ENCODE measurements around the gene EGFL8. TPM values are rescaled to one million over a fixed set of nuclear protein-coding genes. Genes with fewer than 3 reads are reported as not detected.

EGFL8 gene
- total RNA-seq, 2 donors from 2014 or later: 10.4 to 13.7 TPM

DNA sequence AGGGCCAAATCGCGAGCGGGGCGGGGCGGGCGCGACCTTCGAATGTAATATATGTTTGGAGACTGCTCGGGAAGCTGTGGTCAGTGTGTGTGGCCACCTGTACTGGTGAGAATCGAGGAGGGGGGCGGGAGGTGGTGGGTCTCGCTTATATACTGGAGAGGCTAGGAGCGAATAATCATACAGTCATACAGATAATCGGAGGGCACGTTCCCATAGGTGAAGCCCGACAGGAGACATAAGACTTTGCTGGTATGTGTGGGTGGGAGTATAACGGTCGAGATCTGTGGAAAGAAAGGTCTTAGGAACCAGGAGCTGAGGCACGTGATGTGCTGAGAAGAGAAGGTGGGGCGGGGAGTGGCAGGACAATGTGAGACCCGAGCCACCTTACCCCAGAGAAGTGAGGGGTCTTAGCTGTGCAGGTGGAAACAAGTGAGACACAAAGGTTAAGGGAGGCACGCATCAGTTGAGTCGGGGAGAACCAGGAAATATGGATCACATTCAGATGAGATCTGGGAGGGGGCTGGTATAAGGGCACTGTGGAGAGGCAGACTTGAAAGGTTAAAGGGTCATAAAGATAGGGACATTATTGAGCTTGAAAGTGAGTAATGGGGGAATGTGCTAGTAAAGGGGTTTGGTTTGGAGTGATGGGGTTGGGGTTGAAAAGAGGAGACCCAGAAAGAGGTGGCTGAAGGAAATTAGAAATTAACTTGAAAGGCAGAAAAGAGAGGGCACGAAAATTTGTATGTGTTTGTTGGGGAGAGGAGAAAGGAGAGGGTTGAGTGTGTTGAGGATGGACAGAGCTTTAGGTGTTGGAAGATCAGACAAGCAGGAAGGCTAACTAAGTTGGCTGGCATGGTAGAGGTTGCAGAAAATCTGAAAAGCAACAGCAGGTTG lies 14.4 kb downstream of the EGFL8 start:
- no peaks in the 10 kb centered on the region for H3K27me3 ChIP-seq
- H3K4me1 ChIP-seq: peaks cover 19% of the 10 kb centered on the region
- H3K36me3 ChIP-seq: peaks cover 4% of the 10 kb centered on the region
- intact Hi-C loops (cut with DNase I): no loop called here
- H3K9ac ChIP-seq (ENCODE audit: low read depth in 2 of 2, low read length in 2 of 2): peak overlapping the region; percentile 90
- TF ChIP-seq, protein P1, sequence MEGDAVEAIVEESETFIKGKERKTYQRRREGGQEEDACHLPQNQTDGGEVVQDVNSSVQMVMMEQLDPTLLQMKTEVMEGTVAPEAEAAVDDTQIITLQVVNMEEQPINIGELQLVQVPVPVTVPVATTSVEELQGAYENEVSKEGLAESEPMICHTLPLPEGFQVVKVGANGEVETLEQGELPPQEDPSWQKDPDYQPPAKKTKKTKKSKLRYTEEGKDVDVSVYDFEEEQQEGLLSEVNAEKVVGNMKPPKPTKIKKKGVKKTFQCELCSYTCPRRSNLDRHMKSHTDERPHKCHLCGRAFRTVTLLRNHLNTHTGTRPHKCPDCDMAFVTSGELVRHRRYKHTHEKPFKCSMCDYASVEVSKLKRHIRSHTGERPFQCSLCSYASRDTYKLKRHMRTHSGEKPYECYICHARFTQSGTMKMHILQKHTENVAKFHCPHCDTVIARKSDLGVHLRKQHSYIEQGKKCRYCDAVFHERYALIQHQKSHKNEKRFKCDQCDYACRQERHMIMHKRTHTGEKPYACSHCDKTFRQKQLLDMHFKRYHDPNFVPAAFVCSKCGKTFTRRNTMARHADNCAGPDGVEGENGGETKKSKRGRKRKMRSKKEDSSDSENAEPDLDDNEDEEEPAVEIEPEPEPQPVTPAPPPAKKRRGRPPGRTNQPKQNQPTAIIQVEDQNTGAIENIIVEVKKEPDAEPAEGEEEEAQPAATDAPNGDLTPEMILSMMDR (IDR thresholded peaks at IDR 0.05): no peak
- peak overlapping the region; percentile 94 for H3K27ac ChIP-seq
- peak overlapping the region; percentile 77 for H3K4me3 ChIP-seq
- H3K9me3 ChIP-seq: no peaks in the 10 kb centered on the region
- DNase-seq: no peak

DNA sequence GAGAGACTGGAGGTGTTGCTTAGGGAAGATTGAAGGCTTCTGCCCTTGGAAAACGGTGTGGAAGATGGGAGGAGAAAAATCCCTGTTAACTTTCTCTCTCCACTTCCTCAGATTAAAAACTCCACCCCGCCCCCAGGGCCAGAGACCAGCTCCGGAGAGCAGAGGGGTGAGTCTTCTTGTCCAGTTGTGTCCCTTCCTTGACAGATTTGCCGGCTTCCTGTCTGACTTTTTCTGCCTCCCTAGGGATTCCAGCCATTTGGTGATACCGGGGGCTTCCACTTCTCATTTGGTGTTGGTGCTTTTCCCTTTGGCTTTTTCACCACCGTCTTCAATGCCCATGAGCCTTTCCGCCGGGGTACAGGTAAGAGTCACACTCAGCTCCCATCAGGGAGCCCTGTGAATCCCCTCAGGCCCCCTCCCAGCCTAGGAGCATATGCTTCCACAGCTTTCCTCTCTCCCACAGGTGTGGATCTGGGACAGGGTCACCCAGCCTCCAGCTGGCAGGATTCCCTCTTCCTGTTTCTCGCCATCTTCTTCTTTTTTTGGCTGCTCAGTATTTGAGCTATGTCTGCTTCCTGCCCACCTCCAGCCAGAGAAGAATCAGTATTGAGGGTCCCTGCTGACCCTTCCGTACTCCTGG lies 15.5 kb downstream of the EGFL8 start:
- no peak overlapping the region for H3K27ac ChIP-seq

DNA sequence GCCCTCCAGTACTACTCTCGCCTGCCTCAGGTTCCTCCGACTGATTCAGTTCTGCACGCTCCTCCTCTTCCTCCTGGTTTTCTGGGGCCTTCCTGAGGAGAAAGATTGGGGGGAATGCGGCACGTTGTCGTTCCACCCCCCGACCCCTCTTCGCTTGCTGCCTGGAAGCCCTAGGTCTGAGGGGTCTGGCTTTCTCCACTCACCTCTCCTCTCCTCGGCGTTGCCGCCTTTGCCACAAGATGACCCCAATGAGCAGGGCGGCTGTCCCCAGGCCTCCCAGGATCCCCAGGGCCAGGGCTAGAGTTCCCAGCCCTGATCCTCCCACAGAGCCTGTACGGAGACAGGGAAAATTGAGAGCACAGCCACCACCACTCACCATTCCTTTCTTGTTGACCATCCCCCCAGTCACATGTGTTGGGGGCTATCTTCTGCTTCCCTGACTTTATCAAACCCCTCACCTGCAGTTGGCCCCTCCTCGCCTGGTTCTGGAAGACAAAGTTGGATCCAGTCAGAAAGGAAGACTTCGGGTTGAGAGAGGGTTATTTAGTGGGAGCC lies 16.8 kb downstream of the EGFL8 start:
- TF ChIP-seq, protein P1 (IDR thresholded peaks at IDR 0.05): no peak
- Histone ChIP-seq H3K4me3 (no peak overlapping the region), H3K27ac (no peak overlapping the region), H3K36me3 (peaks cover 4% of the 10 kb centered on the region), H3K9ac (ENCODE audit: low read depth in 2 of 2, low read length in 2 of 2) (no peak overlapping the region), H3K4me1 (peaks cover 11% of the 10 kb centered on the region), H3K27me3 (no peaks in the 10 kb centered on the region), H3K9me3 (no peaks in the 10 kb centered on the region)
- DNase-seq: no peak
- intact Hi-C loops (cut with DNase I): no loop called here

More for the DNA sequence above, 15.5 kb downstream of the EGFL8 start:
- intact Hi-C loops (cut with DNase I): no loop called here
- no peak for DNase-seq
- Histone ChIP-seq H3K4me1 (peaks cover 16% of the 10 kb centered on the region), H3K27me3 (no peaks in the 10 kb centered on the region), H3K9ac (ENCODE audit: low read depth in 2 of 2, low read length in 2 of 2) (no peak overlapping the region), H3K36me3 (peaks cover 4% of the 10 kb centered on the region), H3K4me3 (no peak overlapping the region), H3K9me3 (no peaks in the 10 kb centered on the region)
- TF ChIP-seq, protein P1 (IDR thresholded peaks at IDR 0.05): no peak

DNA sequence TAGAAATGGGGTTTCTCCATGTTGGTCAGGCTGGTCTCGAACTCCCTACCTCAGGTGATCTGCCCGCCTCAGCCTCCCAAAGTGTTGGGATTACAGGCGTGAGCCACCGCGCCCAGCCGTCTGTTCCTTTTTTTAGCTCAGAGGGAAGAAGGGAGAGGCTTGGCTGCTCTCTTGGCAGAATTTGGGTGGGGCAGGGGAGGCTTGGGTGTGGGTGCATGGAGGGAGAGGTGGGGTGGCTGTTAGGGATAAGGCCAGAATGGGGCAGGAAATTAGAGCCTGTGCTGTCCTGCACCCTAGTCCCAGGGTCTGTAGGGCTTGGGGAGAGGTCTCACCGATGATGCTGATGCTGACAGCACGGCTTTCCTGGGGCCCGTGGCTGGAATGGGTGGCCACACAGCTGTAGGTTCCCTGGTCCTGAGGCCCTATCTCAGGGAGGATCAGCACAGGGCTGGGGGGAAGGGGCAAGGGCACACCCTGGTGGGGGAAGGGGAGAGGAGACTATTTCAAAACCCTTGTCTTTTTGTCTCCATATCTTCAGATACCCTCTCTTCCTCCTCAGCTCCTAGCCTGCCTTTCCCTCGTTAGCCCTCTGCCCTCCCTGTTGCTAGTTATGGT lies 17.6 kb downstream of the EGFL8 start:
- no peak overlapping the region for H3K4me3 ChIP-seq

DNA sequence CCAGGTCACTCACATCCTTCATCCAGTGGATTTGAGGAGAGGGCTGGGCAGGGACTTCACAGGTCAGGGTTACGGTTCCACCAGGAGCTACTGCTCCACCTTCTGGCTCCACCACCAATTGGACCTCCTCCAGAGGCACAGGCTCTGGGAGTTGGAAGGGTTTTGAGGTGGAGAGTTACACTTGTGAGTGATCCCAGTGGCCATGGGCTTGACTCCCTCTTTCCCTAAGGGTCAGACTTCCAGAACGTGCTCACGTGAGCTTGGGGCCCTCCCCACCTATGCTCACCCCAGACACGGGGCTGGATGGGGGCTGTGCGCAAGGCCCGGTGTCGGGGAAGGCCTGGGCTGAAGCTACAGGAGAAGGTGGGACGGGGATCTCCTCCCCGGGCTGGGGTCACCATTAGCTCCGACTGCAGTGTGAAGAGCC lies 18.2 kb downstream of the EGFL8 start:
- Histone ChIP-seq H3K36me3 (peaks cover 4% of the 10 kb centered on the region), H3K9ac (ENCODE audit: low read depth in 2 of 2, low read length in 2 of 2) (no peak overlapping the region), H3K27me3 (no peaks in the 10 kb centered on the region), H3K4me3 (no peak overlapping the region), H3K27ac (no peak overlapping the region), H3K9me3 (no peaks in the 10 kb centered on the region), H3K4me1 (peaks cover 6% of the 10 kb centered on the region)
- intact Hi-C loops (cut with DNase I): no loop called here
- DNase-seq: no peak
- TF ChIP-seq, protein P1 (IDR thresholded peaks at IDR 0.05): no peak

More for the DNA sequence above, 17.6 kb downstream of the EGFL8 start:
- H3K4me1 ChIP-seq: peaks cover 6% of the 10 kb centered on the region
- no peaks in the 10 kb centered on the region for H3K9me3 ChIP-seq
- intact Hi-C loops (cut with DNase I): no loop called here
- H3K27me3 ChIP-seq: no peaks in the 10 kb centered on the region
- H3K27ac ChIP-seq: no peak overlapping the region
- TF ChIP-seq, protein P1 (IDR thresholded peaks at IDR 0.05): no peak
- no peak overlapping the region for H3K9ac ChIP-seq (ENCODE audit: low read depth in 2 of 2, low read length in 2 of 2)
- DNase-seq: no peak
- peaks cover 4% of the 10 kb centered on the region for H3K36me3 ChIP-seq

Data from colonic mucosa (tissue), 4 donors.